Skeletal muscle tissue (tissue), 4 donors: ENCODE results near the gene TMEM132C. TPM values are rescaled to one million over a fixed set of nuclear protein-coding genes. Genes with fewer than 3 reads are reported as not detected.

ENCODE experiments used
- H3K27ac ChIP-seq: one replicate; pipeline ENCODE4 v1.7.0; 2013; ENCODE audit warnings: mild to moderate bottlenecking, low read depth, low read length, inconsistent platforms
- H3K27me3 ChIP-seq, 3 donors: one replicate each; pipeline ENCODE4 v1.7.0; 2013; ENCODE audit warnings: low read length in 3 of 3; ENCODE audit not compliant: control insufficient read depth in 3 of 3, insufficient read depth in 3 of 3
- H3K36me3 ChIP-seq, 3 donors: one replicate each; pipeline ENCODE4 v1.7.0; 2013; ENCODE audit warnings: low read length in 3 of 3; ENCODE audit not compliant: control insufficient read depth in 3 of 3, insufficient read depth in 3 of 3
- H3K4me1 ChIP-seq, 3 donors: one replicate each; pipeline ENCODE4 v1.7.0; 2013; ENCODE audit warnings: low read length in 3 of 3, mild to moderate bottlenecking in 3 of 3; ENCODE audit not compliant: control insufficient read depth in 3 of 3, insufficient read depth in 3 of 3
- H3K4me3 ChIP-seq, 3 donors: one replicate each; pipeline ENCODE4 v1.7.0; 2013; ENCODE audit warnings: low read length in 3 of 3
- H3K9ac ChIP-seq, 3 donors: one replicate each; pipeline ENCODE4 v1.7.0; 2013; ENCODE audit warnings: low read length in 3 of 3, mild to moderate bottlenecking in 3 of 3, moderate library complexity in 2 of 3, low read depth in 1 of 3
- H3K9me3 ChIP-seq, 3 donors: one replicate each; pipeline ENCODE4 v1.7.0; 2013; ENCODE audit warnings: low read length in 3 of 3; ENCODE audit not compliant: control insufficient read depth in 3 of 3
- total RNA-seq: library from RNA; depleted of rRNA; stranded (reverse); fragments of >200 nt; gene quantifications from one replicate; pipeline ENCODE4 v1.2.3, GENCODE V29; 2014
- donor health status: Osteomylitis.

TMEM132C gene
- total RNA-seq, 1 donor from 2014 or later, result 3.7 TPM

- H3K9me3 ChIP-seq, result peaks cover 0 to 4% (median 0%) of the 10 kb centered on the region in 3 donors
- no peak overlapping the region for H3K27ac ChIP-seq
- H3K27me3 ChIP-seq, result peaks cover 0 to 3% (median 0%) of the 10 kb centered on the region in 3 donors
- H3K4me3 ChIP-seq, result no peak overlapping the region
- H3K9ac ChIP-seq, result no peak overlapping the region
- H3K4me1 ChIP-seq, result no peaks in the 10 kb centered on the region
- H3K36me3 ChIP-seq, result no peaks in the 10 kb centered on the region
Observed at GRCh38 chr12:128258866-128259555, 8.0 kb upstream of the TMEM132C start.

GRCh38 chr12:128259556-128260070 is 7.4 kb upstream of the TMEM132C start:
- H3K9ac ChIP-seq, result no peak overlapping the region
- no peaks in the 10 kb centered on the region for H3K36me3 ChIP-seq
- peaks cover 0 to 3% (median 0%) of the 10 kb centered on the region in 3 donors for H3K27me3 ChIP-seq
- no peak overlapping the region for H3K4me3 ChIP-seq
- no peaks in the 10 kb centered on the region for H3K4me1 ChIP-seq
- H3K27ac ChIP-seq, result no peak overlapping the region
- H3K9me3 ChIP-seq, result peaks cover 0 to 4% (median 0%) of the 10 kb centered on the region in 3 donors

- no peak overlapping the region for H3K9ac ChIP-seq
- no peaks in the 10 kb centered on the region for H3K4me1 ChIP-seq
- H3K36me3 ChIP-seq, result no peaks in the 10 kb centered on the region
- H3K27me3 ChIP-seq, result peaks cover 6 to 13% (median 9%) of the 10 kb centered on the region in 3 donors
- H3K27ac ChIP-seq, result no peak overlapping the region
- H3K4me3 ChIP-seq, result no peak overlapping the region
- H3K9me3 ChIP-seq, result peaks cover 0 to 4% (median 0%) of the 10 kb centered on the region in 3 donors
Observed at GRCh38 chr12:128261757-128262156, 5.2 kb upstream of the TMEM132C start.

GRCh38 chr12:128265566-128265965 is 1.4 kb upstream of the TMEM132C start:
- Histone ChIP-seq H3K4me1 (peaks cover 2 to 4% (median 3%) of the 10 kb centered on the region in 3 donors), H3K36me3 (no peaks in the 10 kb centered on the region), H3K27ac (no peak overlapping the region), H3K4me3 (no peak overlapping the region), H3K27me3 (peaks cover 23 to 33% (median 29%) of the 10 kb centered on the region in 3 donors), H3K9me3 (peaks cover 0 to 4% (median 0%) of the 10 kb centered on the region in 3 donors), H3K9ac (no peak overlapping the region)

GRCh38 chr12:128266086-128266485 is 884 bp upstream of the TMEM132C start:
- Histone ChIP-seq H3K9ac (no peak overlapping the region), H3K27ac (no peak overlapping the region), H3K27me3 (peaks cover 23 to 34% (median 29%) of the 10 kb centered on the region in 3 donors), H3K4me3 (no peak overlapping the region), H3K36me3 (no peaks in the 10 kb centered on the region), H3K4me1 (peaks cover 2 to 4% (median 3%) of the 10 kb centered on the region in 3 donors), H3K9me3 (peaks cover 0 to 4% (median 0%) of the 10 kb centered on the region in 3 donors)

GRCh38 chr12:128266541-128267130 is 334 bp upstream of the TMEM132C start:
- peaks cover 0 to 4% (median 0%) of the 10 kb centered on the region in 3 donors for H3K9me3 ChIP-seq
- peaks cover 2 to 4% (median 3%) of the 10 kb centered on the region in 3 donors for H3K4me1 ChIP-seq
- no peak overlapping the region for H3K27ac ChIP-seq
- no peak overlapping the region for H3K9ac ChIP-seq
- peaks cover 23 to 34% (median 29%) of the 10 kb centered on the region in 3 donors for H3K27me3 ChIP-seq
- no peak overlapping the region for H3K4me3 ChIP-seq
- no peaks in the 10 kb centered on the region for H3K36me3 ChIP-seq

- Histone ChIP-seq H3K4me3 (peak overlapping the region in 1 of 3 donors; percentile 49), H3K27ac (no peak overlapping the region), H3K36me3 (no peaks in the 10 kb centered on the region), H3K9ac (no peak overlapping the region), H3K4me1 (peaks cover 2 to 4% (median 3%) of the 10 kb centered on the region in 3 donors), H3K27me3 (peaks cover 23 to 34% (median 29%) of the 10 kb centered on the region in 3 donors), H3K9me3 (peaks cover 0 to 4% (median 0%) of the 10 kb centered on the region in 3 donors)
Observed at GRCh38 chr12:128267651-128268378, 845 bp downstream of the TMEM132C start.

GRCh38 chr12:128268379-128268995 is 1.5 kb downstream of the TMEM132C start:
- Histone ChIP-seq H3K27me3 (peaks cover 23 to 34% (median 29%) of the 10 kb centered on the region in 3 donors), H3K9me3 (peaks cover 0 to under 1% (median 0%) of the 10 kb centered on the region in 3 donors), H3K9ac (no peak overlapping the region), H3K4me1 (peaks cover 2 to 4% (median 3%) of the 10 kb centered on the region in 3 donors), H3K4me3 (no peak overlapping the region), H3K27ac (no peak overlapping the region), H3K36me3 (no peaks in the 10 kb centered on the region)

GRCh38 chr12:128269181-128269591 is 2.2 kb downstream of the TMEM132C start:
- Histone ChIP-seq H3K9me3 (peaks cover 0 to 7% (median 0%) of the 10 kb centered on the region in 3 donors), H3K4me3 (no peak overlapping the region), H3K27ac (no peak overlapping the region), H3K4me1 (peaks cover 2 to 4% (median 3%) of the 10 kb centered on the region in 3 donors), H3K36me3 (no peaks in the 10 kb centered on the region), H3K27me3 (peaks cover 23 to 34% (median 29%) of the 10 kb centered on the region in 3 donors), H3K9ac (no peak overlapping the region)
